Neural cell (in vitro differentiated cells): ENCODE measurements around the gene MRM1. TPM values are rescaled to one million over a fixed set of nuclear protein-coding genes. Genes with fewer than 3 reads are reported as not detected.

ENCODE experiments used
- H2AFZ ChIP-seq: fragments of 200-600, 300-800 bp; sonication (generic), shearing (Covaris generic); 2 replicates; pipeline ENCODE4 v1.6.0; 2014; ENCODE audit warnings: low read depth, mild to moderate bottlenecking, antibody characterized with exemption, low read length, moderate library complexity
- H3F3A ChIP-seq: fragments of 200-600 bp; shearing (Covaris generic); 2 replicates; pipeline ENCODE4 v1.6.1; 2016; ENCODE audit warnings: mild to moderate bottlenecking, moderate library complexity, mixed read lengths, antibody characterized with exemption, low read length; ENCODE audit not compliant: insufficient read depth, poor library complexity, severe bottlenecking
- H3K27ac ChIP-seq: fragments of 200-600, 300-800 bp; sonication (generic), shearing (Covaris generic); 2 replicates; pipeline ENCODE4 v1.5.1; 2014; ENCODE audit warnings: mild to moderate bottlenecking, low read length, moderate library complexity
- H3K27me3 ChIP-seq: fragments of 300-800, 200-600 bp; sonication (generic), shearing (Covaris generic); 2 replicates; pipeline ENCODE4 v1.6.0; 2014; ENCODE audit warnings: mild to moderate bottlenecking, low read depth, low read length, moderate library complexity; ENCODE audit not compliant: insufficient read depth
- H3K36me3 ChIP-seq: fragments of 300-800, 200-600 bp; sonication (generic), shearing (Covaris generic); 2 replicates; pipeline ENCODE4 v1.5.1; 2014; ENCODE audit warnings: mild to moderate bottlenecking, antibody characterized with exemption, low read length, moderate library complexity; ENCODE audit not compliant: insufficient read depth
- H3K4me2 ChIP-seq: fragments of 300-800, 200-600 bp; sonication (generic), shearing (Covaris generic); 2 replicates; pipeline ENCODE4 v1.6.0; 2014; ENCODE audit warnings: mild to moderate bottlenecking, low read length
- H3K4me3 ChIP-seq: fragments of 300-800, 200-600 bp; sonication (generic), shearing (Covaris generic); 2 replicates; pipeline ENCODE4 v1.5.1; 2014; ENCODE audit warnings: mild to moderate bottlenecking, low read length, moderate library complexity
- H3K79me2 ChIP-seq: fragments of 200-600 bp; shearing (Covaris generic); replicated peaks from 2 replicates; pipeline ENCODE4 v1.6.0; 2014; ENCODE audit warnings: mild to moderate bottlenecking, low read length, moderate library complexity; ENCODE audit not compliant: insufficient read depth
- H3K9ac ChIP-seq: fragments of 300-800, 200-600 bp; sonication (generic), shearing (Covaris generic); 2 replicates; pipeline ENCODE4 v1.6.1; 2016; ENCODE audit warnings: mild to moderate bottlenecking, low read length, mixed read lengths
- H3K9me2 ChIP-seq: fragments of 200-600 bp; shearing (Covaris generic); 2 replicates; pipeline ENCODE4 v1.6.1; 2016; ENCODE audit warnings: mild to moderate bottlenecking, low read length, mixed read lengths; ENCODE audit not compliant: insufficient read depth
- H3K9me3 ChIP-seq: fragments of 200-600, 300-800 bp; sonication (generic), shearing (Covaris generic); 2 replicates; pipeline ENCODE4 v1.6.1; 2016; ENCODE audit warnings: mild to moderate bottlenecking, mixed run types, low read length, moderate library complexity, mixed read lengths
- H4K20me1 ChIP-seq: fragments of 200-600 bp; shearing (Covaris generic); 2 replicates; pipeline ENCODE4 v1.6.1; 2016; ENCODE audit warnings: mild to moderate bottlenecking, mixed run types; ENCODE audit not compliant: insufficient read depth
- EP300 ChIP-seq: fragments of 450-650 bp; conservative IDR thresholded peaks from 2 replicates; pipeline ENCODE4 v1.6.1; 2014; ENCODE audit warnings: antibody characterized with exemption, mild to moderate bottlenecking, moderate library complexity; ENCODE audit not compliant: poor library complexity, severe bottlenecking
- EZH2 ChIP-seq: fragments of 200-600, 300-800 bp; shearing (Covaris generic), sonication (generic); IDR thresholded peaks from 2 replicates; pipeline ENCODE4 v1.6.1; 2014; ENCODE audit warnings: antibody characterized with exemption, low read length, borderline replicate concordance, mild to moderate bottlenecking; ENCODE audit not compliant: insufficient read depth, poor library complexity, severe bottlenecking
- MXI1 ChIP-seq: fragments of 450-650 bp; conservative IDR thresholded peaks from 2 replicates; pipeline ENCODE4 v1.6.1; 2014; ENCODE audit warnings: antibody characterized with exemption, mild to moderate bottlenecking; ENCODE audit not compliant: poor library complexity, severe bottlenecking
- POLR2AphosphoS5 ChIP-seq: IDR thresholded peaks from 2 replicates; pipeline ENCODE4 v1.6.1; 2012
- RAD21 ChIP-seq: fragments of 450-650 bp; conservative IDR thresholded peaks from 2 replicates; pipeline ENCODE4 v1.6.1; 2014; ENCODE audit warnings: antibody characterized with exemption, mild to moderate bottlenecking, moderate library complexity
- SMC3 ChIP-seq: fragments of 450-650 bp; conservative IDR thresholded peaks from 2 replicates; pipeline ENCODE4 v1.6.1; 2014; ENCODE audit warnings: antibody characterized with exemption, mild to moderate bottlenecking, moderate library complexity; ENCODE audit not compliant: poor library complexity
- TAF1 ChIP-seq: IDR thresholded peaks from 2 replicates; pipeline ENCODE4 v1.6.1; 2012; ENCODE audit warnings: low read depth
- polyA plus RNA-seq: library from polyadenylated mRNA; depleted of rRNA; stranded (reverse); fragments of >200 nt; gene quantifications from 2 replicates; pipeline ENCODE4 v1.2.3, GENCODE V29; 2014
- TF ChIP-seq, protein P1 (sequence below): fragments of 450-650 bp; IDR thresholded peaks from 2 replicates; pipeline ENCODE4 v1.5.1; 2014; ENCODE audit warnings: antibody characterized with exemption, mild to moderate bottlenecking, moderate library complexity; ENCODE audit not compliant: poor library complexity, severe bottlenecking
- TF ChIP-seq, protein P2 (sequence below): IDR thresholded peaks from 2 replicates; pipeline ENCODE4 v1.6.1; 2012; ENCODE audit warnings: borderline replicate concordance

Gene MRM1
- polyA plus RNA-seq, 1 donor from 2014 or later, result 1.8 TPM

- no peaks in the 10 kb centered on the region for H3K9me3 ChIP-seq
- H4K20me1 ChIP-seq, result no peaks in the 10 kb centered on the region
- no peak overlapping the region for H2AFZ ChIP-seq
- no peak for TF ChIP-seq EP300
- TF ChIP-seq, protein P1, sequence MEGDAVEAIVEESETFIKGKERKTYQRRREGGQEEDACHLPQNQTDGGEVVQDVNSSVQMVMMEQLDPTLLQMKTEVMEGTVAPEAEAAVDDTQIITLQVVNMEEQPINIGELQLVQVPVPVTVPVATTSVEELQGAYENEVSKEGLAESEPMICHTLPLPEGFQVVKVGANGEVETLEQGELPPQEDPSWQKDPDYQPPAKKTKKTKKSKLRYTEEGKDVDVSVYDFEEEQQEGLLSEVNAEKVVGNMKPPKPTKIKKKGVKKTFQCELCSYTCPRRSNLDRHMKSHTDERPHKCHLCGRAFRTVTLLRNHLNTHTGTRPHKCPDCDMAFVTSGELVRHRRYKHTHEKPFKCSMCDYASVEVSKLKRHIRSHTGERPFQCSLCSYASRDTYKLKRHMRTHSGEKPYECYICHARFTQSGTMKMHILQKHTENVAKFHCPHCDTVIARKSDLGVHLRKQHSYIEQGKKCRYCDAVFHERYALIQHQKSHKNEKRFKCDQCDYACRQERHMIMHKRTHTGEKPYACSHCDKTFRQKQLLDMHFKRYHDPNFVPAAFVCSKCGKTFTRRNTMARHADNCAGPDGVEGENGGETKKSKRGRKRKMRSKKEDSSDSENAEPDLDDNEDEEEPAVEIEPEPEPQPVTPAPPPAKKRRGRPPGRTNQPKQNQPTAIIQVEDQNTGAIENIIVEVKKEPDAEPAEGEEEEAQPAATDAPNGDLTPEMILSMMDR, result no peak
- no peak for TF ChIP-seq TAF1
- TF ChIP-seq SMC3, result no peak
- no peak for TF ChIP-seq MXI1
- TF ChIP-seq, protein P2, sequence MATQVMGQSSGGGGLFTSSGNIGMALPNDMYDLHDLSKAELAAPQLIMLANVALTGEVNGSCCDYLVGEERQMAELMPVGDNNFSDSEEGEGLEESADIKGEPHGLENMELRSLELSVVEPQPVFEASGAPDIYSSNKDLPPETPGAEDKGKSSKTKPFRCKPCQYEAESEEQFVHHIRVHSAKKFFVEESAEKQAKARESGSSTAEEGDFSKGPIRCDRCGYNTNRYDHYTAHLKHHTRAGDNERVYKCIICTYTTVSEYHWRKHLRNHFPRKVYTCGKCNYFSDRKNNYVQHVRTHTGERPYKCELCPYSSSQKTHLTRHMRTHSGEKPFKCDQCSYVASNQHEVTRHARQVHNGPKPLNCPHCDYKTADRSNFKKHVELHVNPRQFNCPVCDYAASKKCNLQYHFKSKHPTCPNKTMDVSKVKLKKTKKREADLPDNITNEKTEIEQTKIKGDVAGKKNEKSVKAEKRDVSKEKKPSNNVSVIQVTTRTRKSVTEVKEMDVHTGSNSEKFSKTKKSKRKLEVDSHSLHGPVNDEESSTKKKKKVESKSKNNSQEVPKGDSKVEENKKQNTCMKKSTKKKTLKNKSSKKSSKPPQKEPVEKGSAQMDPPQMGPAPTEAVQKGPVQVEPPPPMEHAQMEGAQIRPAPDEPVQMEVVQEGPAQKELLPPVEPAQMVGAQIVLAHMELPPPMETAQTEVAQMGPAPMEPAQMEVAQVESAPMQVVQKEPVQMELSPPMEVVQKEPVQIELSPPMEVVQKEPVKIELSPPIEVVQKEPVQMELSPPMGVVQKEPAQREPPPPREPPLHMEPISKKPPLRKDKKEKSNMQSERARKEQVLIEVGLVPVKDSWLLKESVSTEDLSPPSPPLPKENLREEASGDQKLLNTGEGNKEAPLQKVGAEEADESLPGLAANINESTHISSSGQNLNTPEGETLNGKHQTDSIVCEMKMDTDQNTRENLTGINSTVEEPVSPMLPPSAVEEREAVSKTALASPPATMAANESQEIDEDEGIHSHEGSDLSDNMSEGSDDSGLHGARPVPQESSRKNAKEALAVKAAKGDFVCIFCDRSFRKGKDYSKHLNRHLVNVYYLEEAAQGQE, result no peak
- TF ChIP-seq RAD21, result no peak
- no peak for TF ChIP-seq POLR2AphosphoS5
- no peak for TF ChIP-seq EZH2
- H3K9me2 ChIP-seq, result no peaks in the 10 kb centered on the region
- no peak overlapping the region for H3K27ac ChIP-seq
- no peaks in the 10 kb centered on the region for H3K79me2 ChIP-seq
- no peaks in the 10 kb centered on the region for H3K36me3 ChIP-seq
- no peaks in the 10 kb centered on the region for H3K27me3 ChIP-seq
- no peaks in the 10 kb centered on the region for H3F3A ChIP-seq
- no peak overlapping the region for H3K4me3 ChIP-seq
- no peak overlapping the region for H3K9ac ChIP-seq
- H3K4me2 ChIP-seq, result no peak overlapping the region
These were observed 3.3 kb upstream of the MRM1 start for GRCh38 chr17:36597866-36598777.

DNA sequence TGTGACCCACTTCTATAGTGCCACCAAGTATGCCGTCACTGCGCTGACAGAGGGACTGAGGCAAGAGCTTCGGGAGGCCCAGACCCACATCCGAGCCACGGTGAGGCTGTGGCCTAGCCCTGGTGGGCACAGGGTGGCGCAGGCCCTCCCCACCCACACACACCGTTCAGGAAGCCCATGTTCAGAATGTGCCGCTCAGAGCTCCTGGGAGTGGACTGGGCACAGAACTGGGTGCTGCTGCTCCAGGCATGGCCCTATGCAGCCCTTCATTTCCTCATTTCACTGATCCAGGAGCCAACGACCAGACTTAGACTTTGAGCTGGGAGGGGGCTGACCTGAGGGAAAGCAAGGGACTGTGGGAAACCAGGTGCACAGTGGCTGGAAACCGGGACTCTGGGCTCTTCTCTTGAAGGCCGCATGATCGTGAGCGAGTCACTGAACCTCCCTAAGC, 2.4 kb upstream of the MRM1 start:
- H3K9me2 ChIP-seq, result no peaks in the 10 kb centered on the region
- H3K27ac ChIP-seq, result no peak overlapping the region
- no peaks in the 10 kb centered on the region for H3K27me3 ChIP-seq
- H3K79me2 ChIP-seq, result no peaks in the 10 kb centered on the region
- TF ChIP-seq, protein P2, result no peak
- TF ChIP-seq, protein P1, result no peak
- TF ChIP-seq EZH2 (no peak), EP300 (no peak), SMC3 (no peak), MXI1 (no peak), POLR2AphosphoS5 (no peak), TAF1 (no peak), RAD21 (no peak)
- no peaks in the 10 kb centered on the region for H3K36me3 ChIP-seq
- no peak overlapping the region for H2AFZ ChIP-seq
- no peaks in the 10 kb centered on the region for H3K9me3 ChIP-seq
- no peaks in the 10 kb centered on the region for H4K20me1 ChIP-seq
- H3K4me3 ChIP-seq, result no peak overlapping the region
- no peak overlapping the region for H3K4me2 ChIP-seq
- no peak overlapping the region for H3K9ac ChIP-seq
- H3F3A ChIP-seq, result no peaks in the 10 kb centered on the region
